IPS-20b (cell line): ENCODE results near the gene MAGI1.

ENCODE experiments used
- H3K27ac ChIP-seq: one replicate; pipeline ENCODE4 v1.5.1; 2013; ENCODE audit warnings: low read length
- H3K27me3 ChIP-seq: 2 replicates; pipeline ENCODE4 v1.6.1; 2013; ENCODE audit warnings: mild to moderate bottlenecking, low read length, inconsistent platforms; ENCODE audit not compliant: insufficient read depth
- H3K36me3 ChIP-seq: 2 replicates; pipeline ENCODE4 v1.6.1; 2013; ENCODE audit warnings: low read depth, mild to moderate bottlenecking, inconsistent platforms, low read length, moderate library complexity; ENCODE audit not compliant: insufficient read depth
- H3K4me1 ChIP-seq: 2 replicates; pipeline ENCODE4 v1.6.1; 2013; ENCODE audit warnings: mild to moderate bottlenecking, control low read depth, inconsistent platforms, low read length, moderate library complexity; ENCODE audit not compliant: insufficient read depth
- H3K4me3 ChIP-seq: 2 replicates; pipeline ENCODE4 v1.5.1; 2013; ENCODE audit warnings: mild to moderate bottlenecking, low read length, inconsistent platforms
- H3K9ac ChIP-seq: 2 replicates; pipeline ENCODE4 v1.6.1; 2013; ENCODE audit warnings: low read depth, mild to moderate bottlenecking, inconsistent platforms, low read length, moderate library complexity
- H3K9me3 ChIP-seq: 2 replicates; pipeline ENCODE4 v1.6.1; 2013; ENCODE audit warnings: mild to moderate bottlenecking, low read depth, low read length, inconsistent platforms; ENCODE audit not compliant: insufficient read depth

The MAGI1 gene

DNA sequence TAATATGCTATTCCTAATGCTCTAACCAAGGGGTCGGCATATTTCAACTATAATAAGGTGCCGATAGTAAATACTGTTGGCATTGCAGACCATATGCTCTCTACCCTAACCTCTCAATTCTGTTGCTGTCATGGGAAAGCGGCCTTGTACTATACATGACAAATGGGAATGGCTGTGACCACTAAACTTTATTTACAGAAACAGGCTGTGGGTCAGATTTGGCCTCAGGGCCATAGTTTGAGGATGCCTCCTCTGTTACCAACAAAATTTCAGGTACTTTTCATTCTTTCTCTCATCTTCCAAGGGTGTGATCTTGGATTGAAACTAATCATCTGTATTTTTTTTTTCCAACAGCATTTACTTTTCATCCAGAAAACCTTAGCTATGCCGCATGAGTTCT is 242.0 kb downstream of the MAGI1 start:
- Histone ChIP-seq H3K9ac (0 out of 2 replicates have a peak overlapping the region, but pooled peaks have one; percentile 8), H3K4me3 (no peak overlapping the region), H3K4me1 (peaks cover 7% of the 10 kb centered on the region), H3K36me3 (no peaks in the 10 kb centered on the region), H3K9me3 (no peaks in the 10 kb centered on the region), H3K27me3 (no peaks in the 10 kb centered on the region), H3K27ac (no peak overlapping the region)

DNA sequence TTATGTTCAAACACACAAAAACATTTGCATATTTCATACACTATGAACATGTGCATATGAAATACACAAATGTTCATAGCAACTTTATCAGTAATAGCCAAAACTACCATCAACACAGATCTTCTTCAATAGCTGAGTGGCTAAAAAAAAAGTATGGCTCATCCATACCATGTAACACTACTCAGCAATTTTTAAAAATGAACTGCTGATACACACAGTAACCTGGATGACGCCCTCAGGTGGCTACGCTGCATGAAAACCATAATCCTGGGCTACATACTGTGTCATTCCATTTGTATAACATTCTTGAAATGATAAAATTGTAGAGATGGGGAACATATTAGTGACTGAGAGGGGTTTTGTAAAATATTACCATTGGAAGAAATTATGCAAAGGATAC is 243.6 kb downstream of the MAGI1 start:
- Histone ChIP-seq H3K27ac (no peak overlapping the region), H3K36me3 (no peaks in the 10 kb centered on the region), H3K9me3 (no peaks in the 10 kb centered on the region), H3K27me3 (no peaks in the 10 kb centered on the region), H3K9ac (no peak overlapping the region), H3K4me3 (no peak overlapping the region), H3K4me1 (peaks cover 7% of the 10 kb centered on the region)

DNA sequence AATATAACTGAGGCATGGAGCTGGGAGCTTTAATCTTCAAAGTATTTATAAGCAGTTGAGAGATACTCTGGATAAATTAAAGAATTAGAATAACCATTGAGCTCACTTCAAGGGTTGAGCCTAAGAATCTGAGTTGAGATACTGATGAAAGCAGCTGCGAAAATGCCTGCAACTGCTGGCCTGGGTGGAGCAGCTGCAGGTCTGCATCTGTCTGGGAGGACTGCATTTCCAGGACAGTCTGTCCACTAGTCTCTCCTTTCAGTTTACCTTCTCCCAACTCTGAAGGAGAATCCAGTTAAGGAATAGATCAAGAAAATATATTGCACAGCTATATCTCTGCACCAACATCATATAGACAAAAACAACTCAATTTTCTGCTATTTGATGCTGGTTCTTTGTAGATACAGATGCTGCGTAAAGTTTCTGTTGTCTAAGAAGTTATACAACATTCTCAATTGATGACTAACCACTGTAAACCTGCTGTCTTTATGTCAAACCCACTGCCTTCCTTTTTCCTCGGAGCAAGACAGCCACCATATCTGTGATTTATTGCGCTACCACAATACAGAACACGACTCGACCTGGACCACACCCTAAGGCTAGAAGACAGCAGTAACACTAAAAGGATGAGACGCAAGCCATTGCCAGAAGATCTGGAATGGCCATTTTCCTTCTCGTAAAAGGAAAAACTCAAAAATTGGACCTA is 245.1 kb downstream of the MAGI1 start:
- H3K27me3 ChIP-seq, result no peaks in the 10 kb centered on the region
- no peak overlapping the region for H3K9ac ChIP-seq
- no peak overlapping the region for H3K27ac ChIP-seq
- no peaks in the 10 kb centered on the region for H3K9me3 ChIP-seq
- peaks cover 7% of the 10 kb centered on the region for H3K4me1 ChIP-seq
- H3K36me3 ChIP-seq, result no peaks in the 10 kb centered on the region
- H3K4me3 ChIP-seq, result no peak overlapping the region

DNA sequence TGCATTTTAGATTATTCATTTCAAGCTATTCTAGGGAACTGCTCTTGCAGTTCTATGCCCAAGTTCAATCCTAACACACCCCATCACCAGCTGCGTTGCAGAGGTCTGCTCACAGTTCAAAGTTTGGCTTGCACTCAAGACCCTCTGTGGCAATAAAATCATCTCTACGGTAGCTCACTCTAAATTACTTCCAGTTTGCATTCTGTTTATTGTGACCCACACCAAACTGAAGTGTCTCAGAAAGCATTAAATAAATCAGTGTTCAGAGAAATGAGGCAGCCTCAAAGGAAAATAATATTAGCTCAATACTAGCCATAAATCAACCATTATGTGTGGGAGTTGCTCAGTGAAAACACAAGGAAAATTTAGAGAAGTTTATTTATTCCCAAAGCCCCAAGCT is 250.3 kb downstream of the MAGI1 start:
- H3K4me3 ChIP-seq, result no peak overlapping the region

GRCh38 chr3:65787827-65788226 is 250.9 kb downstream of the MAGI1 start:
- Histone ChIP-seq H3K9ac (no peak overlapping the region), H3K27me3 (no peaks in the 10 kb centered on the region), H3K4me1 (no peaks in the 10 kb centered on the region), H3K36me3 (no peaks in the 10 kb centered on the region), H3K4me3 (no peak overlapping the region), H3K27ac (no peak overlapping the region), H3K9me3 (no peaks in the 10 kb centered on the region)

More for the DNA sequence above, 250.3 kb downstream of the MAGI1 start:
- no peaks in the 10 kb centered on the region for H3K36me3 ChIP-seq
- H3K9ac ChIP-seq, result no peak overlapping the region
- no peaks in the 10 kb centered on the region for H3K27me3 ChIP-seq
- no peaks in the 10 kb centered on the region for H3K9me3 ChIP-seq
- H3K27ac ChIP-seq, result no peak overlapping the region
- H3K4me1 ChIP-seq, result no peaks in the 10 kb centered on the region

DNA sequence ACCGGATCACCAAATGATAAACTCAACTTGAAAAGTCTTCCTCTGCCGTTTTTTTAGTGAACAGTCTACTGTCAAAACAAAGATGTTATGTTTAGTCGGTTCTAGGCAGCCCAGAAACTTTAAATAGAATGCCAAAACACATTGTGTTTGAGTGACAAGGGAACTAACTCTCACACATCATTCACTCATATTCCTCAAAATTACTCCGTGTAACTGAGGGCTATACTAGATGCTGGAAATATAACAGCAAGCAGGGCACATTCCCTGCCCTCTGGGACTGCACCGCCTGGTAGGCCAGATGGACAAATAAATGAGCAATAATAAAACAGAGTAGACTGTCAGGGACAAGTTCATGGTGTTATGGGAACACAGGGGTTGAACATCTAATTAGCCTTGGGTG is 251.4 kb downstream of the MAGI1 start:
- H3K36me3 ChIP-seq, result no peaks in the 10 kb centered on the region
- no peak overlapping the region for H3K9ac ChIP-seq
- no peaks in the 10 kb centered on the region for H3K4me1 ChIP-seq
- no peak overlapping the region for H3K27ac ChIP-seq
- no peaks in the 10 kb centered on the region for H3K9me3 ChIP-seq
- no peak overlapping the region for H3K4me3 ChIP-seq
- no peaks in the 10 kb centered on the region for H3K27me3 ChIP-seq

DNA sequence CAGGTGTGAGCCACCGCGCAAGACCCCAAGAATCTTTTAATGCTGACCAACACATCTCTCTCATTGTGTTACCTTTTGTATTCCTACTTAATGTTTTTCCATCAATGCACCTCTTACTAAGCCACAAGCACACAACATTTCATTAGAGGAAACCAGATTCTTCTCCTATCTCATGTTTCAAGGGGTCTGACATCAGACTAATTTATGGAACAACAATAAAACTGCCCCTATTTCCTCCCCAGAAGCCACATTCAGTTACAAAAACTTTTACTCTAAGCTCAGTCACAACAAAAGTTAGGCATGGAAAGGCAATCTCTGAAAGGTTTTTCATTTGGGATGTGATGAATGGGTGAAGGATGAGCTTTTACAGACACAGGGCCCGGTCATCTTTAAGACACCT is 251.8 kb downstream of the MAGI1 start:
- no peak overlapping the region for H3K4me3 ChIP-seq
- no peaks in the 10 kb centered on the region for H3K4me1 ChIP-seq
- H3K9ac ChIP-seq, result no peak overlapping the region
- no peaks in the 10 kb centered on the region for H3K27me3 ChIP-seq
- H3K36me3 ChIP-seq, result no peaks in the 10 kb centered on the region
- H3K9me3 ChIP-seq, result no peaks in the 10 kb centered on the region
- no peak overlapping the region for H3K27ac ChIP-seq

GRCh38 chr3:65785065-65785645 is 253.6 kb downstream of the MAGI1 start:
- Histone ChIP-seq H3K9me3 (no peaks in the 10 kb centered on the region), H3K36me3 (no peaks in the 10 kb centered on the region), H3K9ac (no peak overlapping the region), H3K27ac (no peak overlapping the region), H3K4me3 (no peak overlapping the region), H3K4me1 (peaks cover 4% of the 10 kb centered on the region; the same call in 1 of the 2 replicates), H3K27me3 (no peaks in the 10 kb centered on the region)

DNA sequence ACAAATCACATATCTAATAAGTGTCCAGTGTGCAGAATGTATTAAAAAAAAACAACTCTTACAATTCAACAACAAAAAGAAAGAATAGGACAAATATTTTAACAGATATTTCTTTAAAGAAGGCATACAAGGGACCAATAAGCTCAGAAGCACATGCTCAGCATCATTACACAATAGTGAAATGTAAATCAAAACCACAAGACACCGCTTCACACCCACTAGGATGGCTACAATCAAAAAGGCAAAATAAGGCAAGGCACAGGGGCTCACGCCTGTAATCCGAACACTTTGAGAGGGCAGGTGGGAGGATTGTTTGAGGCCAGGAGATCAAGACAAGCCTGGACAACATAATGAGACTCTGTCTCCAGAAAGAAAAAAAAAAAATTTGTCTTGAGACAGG is 255.6 kb downstream of the MAGI1 start:
- no peak overlapping the region for H3K4me3 ChIP-seq
- H3K9me3 ChIP-seq, result no peaks in the 10 kb centered on the region
- no peak overlapping the region for H3K27ac ChIP-seq
- H3K27me3 ChIP-seq, result no peaks in the 10 kb centered on the region
- no peaks in the 10 kb centered on the region for H3K36me3 ChIP-seq
- H3K4me1 ChIP-seq, result peaks cover 7% of the 10 kb centered on the region; the same call in 1 of the 2 replicates
- H3K9ac ChIP-seq, result no peak overlapping the region

GRCh38 chr3:65781594-65781993 is 257.1 kb downstream of the MAGI1 start:
- H3K4me3 ChIP-seq, result no peak overlapping the region
- no peak overlapping the region for H3K27ac ChIP-seq
- H3K9ac ChIP-seq, result no peak overlapping the region
- H3K36me3 ChIP-seq, result no peaks in the 10 kb centered on the region
- H3K27me3 ChIP-seq, result no peaks in the 10 kb centered on the region
- H3K4me1 ChIP-seq, result peaks cover 7% of the 10 kb centered on the region; the same call in 1 of the 2 replicates
- no peaks in the 10 kb centered on the region for H3K9me3 ChIP-seq

- H3K27me3 ChIP-seq, result no peaks in the 10 kb centered on the region
- H3K27ac ChIP-seq, result no peak overlapping the region
- H3K9me3 ChIP-seq, result no peaks in the 10 kb centered on the region
- no peak overlapping the region for H3K4me3 ChIP-seq
- H3K4me1 ChIP-seq, result peaks cover 7% of the 10 kb centered on the region; the same call in 1 of the 2 replicates
- no peak overlapping the region for H3K9ac ChIP-seq
- no peaks in the 10 kb centered on the region for H3K36me3 ChIP-seq
Observed at GRCh38 chr3:65779390-65779789, 259.3 kb downstream of the MAGI1 start.

- no peaks in the 10 kb centered on the region for H3K9me3 ChIP-seq
- H3K9ac ChIP-seq, result no peak overlapping the region
- H3K4me3 ChIP-seq, result no peak overlapping the region
- no peak overlapping the region for H3K27ac ChIP-seq
- no peaks in the 10 kb centered on the region for H3K27me3 ChIP-seq
- H3K4me1 ChIP-seq, result peaks cover 7% of the 10 kb centered on the region; the same call in 1 of the 2 replicates
- no peaks in the 10 kb centered on the region for H3K36me3 ChIP-seq
Observed at GRCh38 chr3:65778968-65779367, 259.8 kb downstream of the MAGI1 start.
